Breast epithelium (tissue), 3 donors: Measurements from ENCODE around the gene SLC25A41.

Experiments
- POLR2A ChIP-seq: fragments of 450-650 bp; IDR thresholded peaks from one replicate; pipeline ENCODE4 v1.6.1; 2016; ENCODE audit warnings: antibody characterized with exemption, mild to moderate bottlenecking, moderate library complexity
- POLR2AphosphoS5 ChIP-seq, 3 donors: sonication (generic); formaldehyde crosslinking; IDR thresholded peaks; one replicate each; pipeline ENCODE4 v1.6.1; 2017; ENCODE audit warnings: antibody characterized with exemption in 3 of 3
- TF ChIP-seq, protein P1 (sequence below), 3 donors: fragments of 450-650 bp; IDR thresholded peaks; one replicate each; pipeline ENCODE4 v1.5.1; 2016 to 2017; ENCODE audit warnings: antibody characterized with exemption in 3 of 3, mild to moderate bottlenecking in 3 of 3, moderate library complexity in 3 of 3

DNA sequence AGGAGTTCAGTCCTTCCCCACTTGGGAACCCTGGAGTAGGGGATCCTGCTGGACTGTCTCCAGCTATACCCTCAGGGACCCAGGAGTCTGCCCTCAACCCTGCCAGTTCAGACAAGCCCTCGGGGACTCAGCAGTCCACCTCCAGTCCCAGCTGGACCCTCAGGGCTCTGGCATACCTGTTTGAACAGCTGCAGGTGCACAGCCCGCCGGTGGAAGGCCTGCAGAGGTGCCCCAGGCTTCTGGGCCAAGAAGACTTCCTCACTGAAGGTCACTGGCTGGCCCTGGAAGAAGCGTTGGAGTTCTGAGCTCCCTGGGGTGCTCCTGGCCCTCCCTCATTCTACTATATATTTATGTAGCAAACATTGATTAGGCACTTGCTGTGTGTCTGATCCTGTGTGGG, 39.1 kb upstream of the SLC25A41 start:
- TF ChIP-seq, protein P1, sequence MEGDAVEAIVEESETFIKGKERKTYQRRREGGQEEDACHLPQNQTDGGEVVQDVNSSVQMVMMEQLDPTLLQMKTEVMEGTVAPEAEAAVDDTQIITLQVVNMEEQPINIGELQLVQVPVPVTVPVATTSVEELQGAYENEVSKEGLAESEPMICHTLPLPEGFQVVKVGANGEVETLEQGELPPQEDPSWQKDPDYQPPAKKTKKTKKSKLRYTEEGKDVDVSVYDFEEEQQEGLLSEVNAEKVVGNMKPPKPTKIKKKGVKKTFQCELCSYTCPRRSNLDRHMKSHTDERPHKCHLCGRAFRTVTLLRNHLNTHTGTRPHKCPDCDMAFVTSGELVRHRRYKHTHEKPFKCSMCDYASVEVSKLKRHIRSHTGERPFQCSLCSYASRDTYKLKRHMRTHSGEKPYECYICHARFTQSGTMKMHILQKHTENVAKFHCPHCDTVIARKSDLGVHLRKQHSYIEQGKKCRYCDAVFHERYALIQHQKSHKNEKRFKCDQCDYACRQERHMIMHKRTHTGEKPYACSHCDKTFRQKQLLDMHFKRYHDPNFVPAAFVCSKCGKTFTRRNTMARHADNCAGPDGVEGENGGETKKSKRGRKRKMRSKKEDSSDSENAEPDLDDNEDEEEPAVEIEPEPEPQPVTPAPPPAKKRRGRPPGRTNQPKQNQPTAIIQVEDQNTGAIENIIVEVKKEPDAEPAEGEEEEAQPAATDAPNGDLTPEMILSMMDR (IDR thresholded peaks at IDR 0.05): no peak
- TF ChIP-seq POLR2A (no peak), POLR2AphosphoS5 (IDR thresholded peaks at IDR 0.05) (no peak)
